Spleen (tissue), 7 donors: ENCODE data around the gene BTN2A1.

Experiments
- POLR2AphosphoS5 ChIP-seq, 3 donors: sonication (generic); formaldehyde crosslinking; IDR thresholded peaks; one replicate each; pipeline ENCODE4 v1.5.1; 2017; ENCODE audit warnings: antibody characterized with exemption in 3 of 3
- TF ChIP-seq, protein P1 (sequence below), 11 experiments: fragments of 200-600 bp in 7 of 11; fragments of 450-650 bp in 4 of 11; sonication (generic) in 4 of 11; IDR thresholded peaks in 8 of 11; conservative IDR thresholded peaks in 3 of 11; 1 replicate in 7 of 11; 2 replicates in 4 of 11; pipeline versions ENCODE4 v1.4.0 to v1.8.0; 2016 to 2021; ENCODE audit warnings: antibody characterized with exemption in 11 of 11, inconsistent platforms in 4 of 11, mild to moderate bottlenecking in 1 of 11
- donor health status: DM: no; HTN: no; CAD: no; lungs with moderate emphysema.
- donor health status: DM: no; HTN: no; CAD: no.
- donor health status: DM: no; HTN: no; CAD: no.

- TF ChIP-seq, protein P1, sequence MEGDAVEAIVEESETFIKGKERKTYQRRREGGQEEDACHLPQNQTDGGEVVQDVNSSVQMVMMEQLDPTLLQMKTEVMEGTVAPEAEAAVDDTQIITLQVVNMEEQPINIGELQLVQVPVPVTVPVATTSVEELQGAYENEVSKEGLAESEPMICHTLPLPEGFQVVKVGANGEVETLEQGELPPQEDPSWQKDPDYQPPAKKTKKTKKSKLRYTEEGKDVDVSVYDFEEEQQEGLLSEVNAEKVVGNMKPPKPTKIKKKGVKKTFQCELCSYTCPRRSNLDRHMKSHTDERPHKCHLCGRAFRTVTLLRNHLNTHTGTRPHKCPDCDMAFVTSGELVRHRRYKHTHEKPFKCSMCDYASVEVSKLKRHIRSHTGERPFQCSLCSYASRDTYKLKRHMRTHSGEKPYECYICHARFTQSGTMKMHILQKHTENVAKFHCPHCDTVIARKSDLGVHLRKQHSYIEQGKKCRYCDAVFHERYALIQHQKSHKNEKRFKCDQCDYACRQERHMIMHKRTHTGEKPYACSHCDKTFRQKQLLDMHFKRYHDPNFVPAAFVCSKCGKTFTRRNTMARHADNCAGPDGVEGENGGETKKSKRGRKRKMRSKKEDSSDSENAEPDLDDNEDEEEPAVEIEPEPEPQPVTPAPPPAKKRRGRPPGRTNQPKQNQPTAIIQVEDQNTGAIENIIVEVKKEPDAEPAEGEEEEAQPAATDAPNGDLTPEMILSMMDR (IDR thresholded peaks at IDR 0.05 in 8 of 11, conservative IDR thresholded peaks at IDR 0.05 in 3 of 11) = no peak
- TF ChIP-seq POLR2AphosphoS5 (IDR thresholded peaks at IDR 0.05) = peak in 1 of 3 donors; percentile 31
Measured at GRCh38 chr6:26408828-26409730, 48.7 kb upstream of the BTN2A1 start.
